Keratinocyte (primary cell): ENCODE results near the gene DDX27.

ENCODE experiments used
- CTCF ChIP-seq, 3 experiments: IDR thresholded peaks in 1 of 3; conservative IDR thresholded peaks in 1 of 3; optimal IDR thresholded peaks in 1 of 3; 2 replicates in 2 of 3; 3 replicates in 1 of 3; pipeline versions ENCODE3 to v1.5.1; 2011; ENCODE audit warnings: low read length in 3 of 3, mild to moderate bottlenecking in 3 of 3, moderate library complexity in 2 of 3, control low read depth in 1 of 3, inconsistent platforms in 1 of 3; ENCODE audit not compliant: insufficient read depth in 2 of 3; ENCODE audit errors: extremely low read depth in 1 of 3
- EZH2 ChIP-seq: IDR thresholded peaks from one replicate; pipeline ENCODE4 v1.6.1; 2012; ENCODE audit warnings: inconsistent platforms, mild to moderate bottlenecking, low read length, moderate library complexity

GRCh38 chr20:49203011-49203410, 16.2 kb upstream of the DDX27 start:
- TF ChIP-seq EZH2 (no peak), CTCF (optimal IDR thresholded peaks at IDR 0.05 in 1 of 3, IDR thresholded peaks at IDR 0.05 in 1 of 3, conservative IDR thresholded peaks at IDR 0.05 in 1 of 3; ENCODE audit: extremely low read depth in 1 of 3, insufficient read depth in 2 of 3, low read length in 3 of 3) (no peak)
